NCI-H128 (cell line): Measurements from ENCODE around the gene ZFYVE19.
A peak's percentile ranks its signal among the peaks of the same experiment; 100 is the strongest.
"Not testable (repeated sequence)": the region's sequence is repeated elsewhere in the genome, so short reads cannot be mapped to it uniquely, and the experiment has no call there.

Source experiments
- DNase-seq: peaks from one replicate; lab custom pipeline; 2025; ENCODE audit not compliant: unreplicated experiment; lab: John Stamatoyannopoulos, UW

The ZFYVE19 gene

GRCh38 chr15:40845511-40846284 lies 38.8 kb downstream of the ZFYVE19 start:
- no peak for DNase-seq

GRCh38 chr15:40846841-40847222 lies 39.9 kb downstream of the ZFYVE19 start:
- DNase-seq = no peak

- DNase-seq = no peak
Observed at GRCh38 chr15:40847223-40847961, 40.5 kb downstream of the ZFYVE19 start.

- no peak for DNase-seq
Observed at GRCh38 chr15:40850576-40851112, 43.8 kb downstream of the ZFYVE19 start.

- DNase-seq = no peak
Observed at GRCh38 chr15:40852529-40852928, 45.6 kb downstream of the ZFYVE19 start.

GRCh38 chr15:40853241-40853890 lies 46.5 kb downstream of the ZFYVE19 start:
- DNase-seq = no peak

- no peak for DNase-seq
Observed at GRCh38 chr15:40854161-40854560, 47.3 kb downstream of the ZFYVE19 start.

- DNase-seq = no peak
Observed at GRCh38 chr15:40855706-40856234, 48.9 kb downstream of the ZFYVE19 start.

GRCh38 chr15:40856746-40857145 lies 49.9 kb downstream of the ZFYVE19 start:
- no peak for DNase-seq

GRCh38 chr15:40857601-40858341 lies 50.9 kb downstream of the ZFYVE19 start:
- peak; percentile 57 for DNase-seq

GRCh38 chr15:40858706-40859105 lies 51.8 kb downstream of the ZFYVE19 start:
- DNase-seq = no peak

- peak; percentile 24 for DNase-seq
Observed at GRCh38 chr15:40859206-40859851, 52.4 kb downstream of the ZFYVE19 start.

GRCh38 chr15:40861147-40861546 lies 54.3 kb downstream of the ZFYVE19 start:
- not testable (repeated sequence) for DNase-seq

- DNase-seq = no peak
Observed at GRCh38 chr15:40863660-40864270, 56.9 kb downstream of the ZFYVE19 start.
